Parathyroid adenoma (tissue), 2 donors: Measurements from ENCODE around the gene APPL1.

Experiments used
- H2AFZ ChIP-seq: fragments of 300-600 bp; sonication (generic); one replicate; pipeline ENCODE4 v1.7.0; 2017; ENCODE audit warnings: antibody characterized with exemption, mild to moderate bottlenecking
- H3K27ac ChIP-seq: fragments of 300-600 bp; sonication (generic); one replicate; pipeline ENCODE4 v1.7.0; 2017
- H3K27me3 ChIP-seq: fragments of 300-600 bp; sonication (generic); one replicate; pipeline ENCODE4 v1.7.0; 2017; ENCODE audit warnings: low read length; ENCODE audit not compliant: control insufficient read depth, insufficient read depth
- H3K36me3 ChIP-seq: fragments of 300-600 bp; sonication (generic); one replicate; pipeline ENCODE4 v1.7.0; 2017; ENCODE audit warnings: low read length; ENCODE audit not compliant: control insufficient read depth, insufficient read depth
- H3K4me1 ChIP-seq: fragments of 300-600 bp; sonication (generic); one replicate; pipeline ENCODE4 v1.7.0; 2017; ENCODE audit warnings: control low read depth
- H3K4me2 ChIP-seq: fragments of 300-600 bp; sonication (generic); one replicate; pipeline ENCODE4 v1.7.0; 2017; ENCODE audit warnings: low read length
- H3K4me3 ChIP-seq: fragments of 300-600 bp; sonication (generic); one replicate; pipeline ENCODE4 v1.7.0; 2017; ENCODE audit warnings: low read depth, low read length
- H3K79me2 ChIP-seq: fragments of 300-600 bp; sonication (generic); one replicate; pipeline ENCODE4 v1.7.0; 2017; ENCODE audit warnings: control low read depth
- H3K9ac ChIP-seq: fragments of 300-600 bp; sonication (generic); one replicate; pipeline ENCODE4 v1.7.0; 2017; ENCODE audit warnings: mild to moderate bottlenecking
- H3K9me3 ChIP-seq: fragments of 300-600 bp; sonication (generic); one replicate; pipeline ENCODE4 v1.7.0; 2017; ENCODE audit warnings: low read length; ENCODE audit not compliant: control insufficient read depth
- CTCF ChIP-seq: fragments of 300-600 bp; sonication (generic); IDR thresholded peaks from one replicate; pipeline ENCODE4 v1.7.0; 2017; ENCODE audit warnings: antibody characterized with exemption, mild to moderate bottlenecking
- donor health status: primary hyperparathyroidism.

APPL1 gene

GRCh38 chr3:57234613-57235575 is 7.4 kb downstream of the APPL1 start:
- TF ChIP-seq CTCF = no peak

GRCh38 chr3:57244946-57245345 is 17.4 kb downstream of the APPL1 start:
- H3K36me3 ChIP-seq = no peaks in the 10 kb centered on the region
- TF ChIP-seq CTCF = no peak

More at GRCh38 chr3:57234613-57235575, 7.4 kb downstream of the APPL1 start:
- Histone ChIP-seq H3K36me3 (no peaks in the 10 kb centered on the region), H3K27ac (no peak overlapping the region), H3K79me2 (peaks cover 22% of the 10 kb centered on the region), H3K9ac (no peak overlapping the region), H2AFZ (no peak overlapping the region), H3K9me3 (no peaks in the 10 kb centered on the region), H3K4me2 (no peak overlapping the region), H3K4me3 (no peak overlapping the region), H3K27me3 (no peaks in the 10 kb centered on the region), H3K4me1 (no peaks in the 10 kb centered on the region)

GRCh38 chr3:57252404-57252803 is 24.9 kb downstream of the APPL1 start:
- Histone ChIP-seq H3K27me3 (no peaks in the 10 kb centered on the region), H3K27ac (no peak overlapping the region), H3K4me3 (no peak overlapping the region), H3K79me2 (no peaks in the 10 kb centered on the region), H2AFZ (no peak overlapping the region), H3K36me3 (no peaks in the 10 kb centered on the region), H3K9ac (no peak overlapping the region), H3K4me1 (no peaks in the 10 kb centered on the region), H3K4me2 (no peak overlapping the region), H3K9me3 (no peaks in the 10 kb centered on the region)
- no peak for TF ChIP-seq CTCF

More at GRCh38 chr3:57244946-57245345, 17.4 kb downstream of the APPL1 start:
- Histone ChIP-seq H3K27me3 (no peaks in the 10 kb centered on the region), H3K4me3 (no peak overlapping the region), H3K4me1 (no peaks in the 10 kb centered on the region), H3K27ac (no peak overlapping the region), H3K4me2 (no peak overlapping the region), H3K9ac (no peak overlapping the region), H3K9me3 (no peaks in the 10 kb centered on the region), H2AFZ (no peak overlapping the region), H3K79me2 (peaks cover 3% of the 10 kb centered on the region)

- Histone ChIP-seq H3K9me3 (no peaks in the 10 kb centered on the region), H3K79me2 (no peaks in the 10 kb centered on the region), H3K36me3 (no peaks in the 10 kb centered on the region), H2AFZ (no peak overlapping the region), H3K27ac (no peak overlapping the region), H3K4me3 (no peak overlapping the region), H3K4me2 (no peak overlapping the region), H3K4me1 (no peaks in the 10 kb centered on the region), H3K9ac (no peak overlapping the region), H3K27me3 (no peaks in the 10 kb centered on the region)
- TF ChIP-seq CTCF = no peak
These were observed 29.3 kb downstream of the APPL1 start for GRCh38 chr3:57256844-57257243.
